Retinal pigment epithelial cell (primary cell): ENCODE results near the gene NDUFB4.
A peak's percentile ranks its signal among the peaks of the same experiment; 100 is the strongest.

Experiments
- DNase-seq: peaks from one replicate; pipeline ENCODE4 v3.0.0-alpha.2; 2010; ENCODE audit warnings: low read depth
- H3K4me3 ChIP-seq: 2 replicates; pipeline ENCODE4 v1.5.1; 2011; ENCODE audit warnings: mild to moderate bottlenecking, low read length, control low read depth, moderate library complexity
- CTCF ChIP-seq: conservative IDR thresholded peaks from 2 replicates; pipeline ENCODE4 v1.5.1; 2011; ENCODE audit warnings: low read depth, low read length, control low read depth, inconsistent platforms

The NDUFB4 gene

GRCh38 chr3:120566243-120566975 is 29.7 kb upstream of the NDUFB4 start:
- DNase-seq = no peak
- TF ChIP-seq CTCF = no peak
- H3K4me3 ChIP-seq = no peak overlapping the region

DNA sequence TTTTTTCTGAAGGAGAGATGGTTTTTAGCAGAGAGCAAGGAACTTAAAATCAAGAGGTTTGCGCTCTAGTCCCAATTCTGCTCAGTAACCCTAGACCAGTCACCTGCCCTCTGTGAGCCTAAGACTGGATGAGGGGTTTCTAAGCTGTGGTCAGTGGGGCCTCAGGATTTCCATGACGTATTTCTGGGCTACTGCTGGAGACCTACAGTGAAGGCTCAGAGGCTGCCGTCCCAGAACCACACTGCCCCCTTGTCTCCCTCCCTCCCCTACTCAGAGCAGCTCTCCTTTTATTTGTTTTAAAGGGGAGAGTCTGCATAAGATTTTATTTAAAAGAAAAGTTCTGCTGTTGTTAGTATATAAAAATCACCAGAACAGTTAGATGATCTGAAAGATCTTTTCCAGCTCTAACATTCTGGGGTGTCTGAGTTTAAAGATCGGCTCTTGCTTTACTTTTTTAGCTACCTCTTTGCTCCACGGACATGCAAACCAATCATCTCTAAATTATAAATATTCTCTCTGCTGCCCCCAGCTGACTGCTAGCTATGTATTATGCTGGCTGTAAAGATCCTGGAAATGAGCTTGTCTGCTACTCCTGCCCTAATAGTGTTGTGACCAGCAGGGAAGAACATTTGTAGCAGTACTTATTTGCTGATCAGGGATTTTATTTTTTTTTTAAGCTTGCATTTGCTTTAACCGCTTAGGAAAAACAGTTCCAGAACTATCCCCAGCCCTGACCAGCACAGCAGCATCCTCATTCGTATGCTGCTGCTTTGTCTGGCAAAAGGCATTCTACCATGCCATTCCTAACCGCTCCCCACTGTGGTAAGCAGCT is 28.6 kb upstream of the NDUFB4 start:
- peak overlapping the region; percentile 38 for H3K4me3 ChIP-seq
- DNase-seq = no peak
- peak; percentile 49 for TF ChIP-seq CTCF

GRCh38 chr3:120568202-120568531 is 28.0 kb upstream of the NDUFB4 start:
- no peak for DNase-seq
- H3K4me3 ChIP-seq = no peak overlapping the region
- no peak for TF ChIP-seq CTCF

DNA sequence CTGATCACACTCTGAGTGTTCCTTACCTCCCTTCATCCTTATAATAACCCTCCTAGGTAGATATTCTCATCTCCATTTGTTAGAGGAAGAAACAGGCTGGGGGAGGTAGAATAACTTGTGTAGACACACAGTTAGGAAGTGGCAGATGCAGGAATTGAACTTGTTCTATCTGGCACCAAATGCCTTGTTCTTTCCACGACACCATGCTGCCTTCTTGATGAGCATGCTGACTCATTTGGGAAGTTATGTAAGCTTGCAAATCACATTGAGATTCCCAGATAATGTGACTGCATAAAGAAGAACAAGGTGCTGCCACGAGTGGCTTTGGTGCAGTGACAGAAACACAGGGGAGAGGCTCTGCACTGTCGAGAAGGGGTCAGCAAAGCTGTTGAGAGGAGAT is 27.5 kb upstream of the NDUFB4 start:
- no peak for DNase-seq
- no peak for TF ChIP-seq CTCF
- no peak overlapping the region for H3K4me3 ChIP-seq

DNA sequence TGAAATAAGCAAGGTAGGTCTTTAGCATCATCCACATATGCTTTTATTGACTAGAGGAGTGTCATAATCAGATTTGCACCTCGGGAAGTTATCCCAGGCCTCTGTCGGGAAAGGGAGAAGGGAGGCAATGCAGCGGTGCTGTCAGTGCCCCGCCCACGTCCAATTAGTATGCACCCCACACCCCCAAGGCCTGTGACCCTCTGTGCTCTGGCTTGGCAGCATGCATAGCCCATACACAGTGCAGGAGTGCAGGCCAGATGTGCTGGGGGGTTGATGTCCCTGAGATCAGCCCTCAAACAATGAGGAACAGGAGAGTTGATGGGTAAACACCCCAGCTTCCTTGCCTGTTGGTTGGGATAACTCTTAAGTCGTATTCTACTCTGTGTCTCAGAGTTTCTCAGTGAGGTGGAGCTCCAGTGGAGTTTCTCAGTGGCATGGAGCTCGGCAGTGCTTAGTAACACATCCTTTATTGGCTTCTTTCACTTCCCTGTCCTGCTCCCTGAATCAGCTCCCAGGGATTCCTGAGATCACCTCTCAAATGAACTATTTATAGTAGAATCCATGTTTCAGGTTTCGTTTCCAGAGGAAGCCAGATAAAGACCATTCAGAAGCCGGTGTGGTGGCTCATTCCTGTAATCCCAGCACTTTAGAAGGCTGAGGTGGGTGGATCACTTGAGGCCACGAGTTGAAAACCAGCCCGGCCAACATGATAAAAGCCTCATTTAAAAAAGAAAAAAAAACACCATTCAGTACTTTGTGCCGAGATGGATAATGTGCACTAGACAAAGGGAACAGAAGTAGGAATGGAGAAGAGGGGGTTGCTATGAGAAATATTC is 26.7 kb upstream of the NDUFB4 start:
- no peak for DNase-seq
- TF ChIP-seq CTCF = no peak
- no peak overlapping the region for H3K4me3 ChIP-seq

DNA sequence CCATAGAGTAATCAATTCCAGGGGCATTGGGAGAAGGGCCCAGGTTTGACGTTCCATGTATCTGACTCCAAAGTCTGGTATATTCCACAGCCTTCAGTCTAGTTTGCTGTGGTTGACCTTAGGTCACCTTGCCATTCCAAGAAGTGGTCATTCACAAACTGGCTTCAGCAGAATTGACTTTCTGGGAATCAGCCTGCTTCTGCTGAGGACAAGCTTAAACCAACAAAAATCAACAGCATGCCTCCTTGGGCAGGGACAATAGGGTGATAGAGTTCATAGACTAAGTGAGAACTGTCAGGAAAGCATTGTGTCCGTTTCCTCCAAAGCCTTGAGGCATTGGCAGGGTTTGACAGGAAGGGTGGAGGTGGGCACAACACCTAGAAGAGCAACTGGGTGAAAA is 24.1 kb upstream of the NDUFB4 start:
- no peak for DNase-seq
- no peak overlapping the region for H3K4me3 ChIP-seq
- TF ChIP-seq CTCF = no peak
